Natural killer cell treated with Interleukin-12 subunit alpha and Interleukin-12 subunit beta and Interleukin-15 and Interleukin-18, amount 100 ng/mL, for 72 hours (primary cell): ENCODE measurements around the gene MOGAT1. TPM values are rescaled to one million over a fixed set of nuclear protein-coding genes. Genes with fewer than 3 reads are reported as not detected.

Experiments used
- ATAC-seq, 2 donors: fragments of 150-1000 bp; cut with Tn5 transposase in 1 of 2; sonication (Bioruptor Pico), chemical (Tn5 transposase) in 1 of 2; 2 replicates each; pipeline ENCODE4 v1.10.0; 2021
- DNase-seq: peaks from one replicate; pipeline ENCODE4 v3.0.0; 2022; ENCODE audit warnings: low spot score
- H3K27ac Mint-ChIP-seq, 2 donors: 1 replicate in 1 of 2; 2 replicates in 1 of 2; pipeline ENCODE4 v1.8.0; 2022; ENCODE audit warnings: mixed read lengths in 2 of 2, mild to moderate bottlenecking in 1 of 2, moderate library complexity in 1 of 2
- H3K27me3 Mint-ChIP-seq, 2 donors: 1 replicate in 1 of 2; 2 replicates in 1 of 2; pipeline ENCODE4 v1.8.0; 2022; ENCODE audit warnings: mixed read lengths in 2 of 2
- H3K36me3 Mint-ChIP-seq: one replicate; pipeline ENCODE4 v1.8.0; 2022; ENCODE audit warnings: mixed read lengths
- H3K4me1 Mint-ChIP-seq, 2 donors: 1 replicate in 1 of 2; 2 replicates in 1 of 2; pipeline ENCODE4 v1.8.0; 2022; ENCODE audit warnings: low read depth in 2 of 2, mixed read lengths in 2 of 2, mild to moderate bottlenecking in 1 of 2
- H3K4me3 Mint-ChIP-seq: one replicate; pipeline ENCODE4 v1.8.0; 2022; ENCODE audit warnings: mixed read lengths
- H3K9me3 Mint-ChIP-seq: 2 replicates; pipeline ENCODE4 v1.8.0; 2022; ENCODE audit warnings: mixed read lengths
- total RNA-seq, 2 donors: library from RNA; stranded (reverse); gene quantifications; one replicate each; pipeline ENCODE4 v1.2.3, GENCODE V29; 2022

MOGAT1 gene, protein sequence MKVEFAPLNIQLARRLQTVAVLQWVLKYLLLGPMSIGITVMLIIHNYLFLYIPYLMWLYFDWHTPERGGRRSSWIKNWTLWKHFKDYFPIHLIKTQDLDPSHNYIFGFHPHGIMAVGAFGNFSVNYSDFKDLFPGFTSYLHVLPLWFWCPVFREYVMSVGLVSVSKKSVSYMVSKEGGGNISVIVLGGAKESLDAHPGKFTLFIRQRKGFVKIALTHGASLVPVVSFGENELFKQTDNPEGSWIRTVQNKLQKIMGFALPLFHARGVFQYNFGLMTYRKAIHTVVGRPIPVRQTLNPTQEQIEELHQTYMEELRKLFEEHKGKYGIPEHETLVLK
- total RNA-seq: not detected

- Mint-ChIP-seq H3K27me3 (peaks cover 57 to 74% of the 10 kb centered on the region in 2 donors), H3K36me3 (no peaks in the 10 kb centered on the region), H3K4me1 (peaks cover 0 to 5% of the 10 kb centered on the region in 2 donors), H3K27ac (no peak within 1 kb of the TSS), H3K9me3 (no peaks in the 10 kb centered on the region), H3K4me3 (peak within 1 kb of the TSS; percentile 6)
- peak; percentile 52 to 62 for ATAC-seq
- DNase-seq: no peak
These were observed at the start of gene MOGAT1 for GRCh38 chr2:222671259-222672067. TSS of gene MOGAT1 (plus strand) at chr2:222671658. CDS start at chr2:222671786, 128 bp downstream.

DNA sequence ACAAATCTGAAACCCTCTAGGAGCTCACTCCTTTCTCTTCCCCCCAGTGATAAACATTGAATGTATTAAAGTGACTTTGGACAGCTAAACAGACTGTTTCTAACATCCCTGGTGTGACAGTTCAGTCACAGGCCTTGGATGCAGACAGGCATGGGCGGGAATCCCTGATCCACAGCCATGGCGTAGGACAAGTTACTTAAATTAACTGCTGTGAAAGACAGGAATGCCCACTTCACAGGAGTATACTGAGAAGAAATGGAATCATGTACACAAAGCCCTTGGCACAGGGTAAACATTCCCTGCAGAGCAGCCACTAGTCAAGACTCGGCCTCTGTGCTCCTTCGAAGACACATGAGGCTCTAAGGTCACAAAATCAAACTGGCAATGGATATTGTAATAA is 49.6 kb upstream of the MOGAT1 start:
- peaks cover 24% of the 10 kb centered on the region for H3K36me3 Mint-ChIP-seq
- DNase-seq: no peak
- H3K4me3 Mint-ChIP-seq: no peak overlapping the region
- no peaks in the 10 kb centered on the region for H3K4me1 Mint-ChIP-seq
- no peak overlapping the region for H3K27ac Mint-ChIP-seq
- no peak for ATAC-seq
- H3K27me3 Mint-ChIP-seq: no peaks in the 10 kb centered on the region
- H3K9me3 Mint-ChIP-seq: no peaks in the 10 kb centered on the region

- Mint-ChIP-seq H3K4me1 (no peaks in the 10 kb centered on the region), H3K4me3 (no peak overlapping the region), H3K36me3 (peaks cover 28% of the 10 kb centered on the region), H3K27ac (no peak overlapping the region), H3K9me3 (no peaks in the 10 kb centered on the region), H3K27me3 (no peaks in the 10 kb centered on the region)
- ATAC-seq: no peak
- no peak for DNase-seq
These were observed 48.5 kb upstream of the MOGAT1 start for GRCh38 chr2:222622910-222623309.

- H3K4me1 Mint-ChIP-seq: no peaks in the 10 kb centered on the region
- H3K4me3 Mint-ChIP-seq: no peak overlapping the region
- ATAC-seq (no peak), DNase-seq (no peak)
- no peaks in the 10 kb centered on the region for H3K27me3 Mint-ChIP-seq
- peaks cover 28% of the 10 kb centered on the region for H3K36me3 Mint-ChIP-seq
- H3K9me3 Mint-ChIP-seq: no peaks in the 10 kb centered on the region
- no peak overlapping the region for H3K27ac Mint-ChIP-seq
These were observed 47.6 kb upstream of the MOGAT1 start for GRCh38 chr2:222623756-222624309.

DNA sequence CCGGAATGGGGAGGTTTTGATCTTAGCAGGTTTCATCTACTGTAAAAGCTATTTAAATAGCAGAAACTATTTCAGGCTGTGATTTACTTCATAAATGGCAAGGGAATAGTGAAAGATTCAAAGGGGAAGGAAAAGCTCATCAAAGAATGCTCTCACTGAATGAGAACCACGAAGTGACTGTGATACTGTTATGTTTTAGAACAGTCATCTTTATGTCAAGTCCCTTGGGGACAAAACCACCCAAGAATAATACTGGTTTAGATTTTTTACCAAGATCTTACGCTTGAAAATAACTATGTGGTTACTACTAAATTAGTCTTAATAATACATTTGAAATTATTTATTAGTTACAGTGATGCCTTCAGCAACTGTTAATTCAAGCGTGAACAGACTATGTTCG is 43.7 kb upstream of the MOGAT1 start:
- ATAC-seq (no peak), DNase-seq (no peak)
- Mint-ChIP-seq H3K36me3 (peaks cover 35% of the 10 kb centered on the region), H3K4me3 (no peak overlapping the region), H3K27ac (no peak overlapping the region), H3K4me1 (no peaks in the 10 kb centered on the region), H3K27me3 (no peaks in the 10 kb centered on the region), H3K9me3 (no peaks in the 10 kb centered on the region)

DNA sequence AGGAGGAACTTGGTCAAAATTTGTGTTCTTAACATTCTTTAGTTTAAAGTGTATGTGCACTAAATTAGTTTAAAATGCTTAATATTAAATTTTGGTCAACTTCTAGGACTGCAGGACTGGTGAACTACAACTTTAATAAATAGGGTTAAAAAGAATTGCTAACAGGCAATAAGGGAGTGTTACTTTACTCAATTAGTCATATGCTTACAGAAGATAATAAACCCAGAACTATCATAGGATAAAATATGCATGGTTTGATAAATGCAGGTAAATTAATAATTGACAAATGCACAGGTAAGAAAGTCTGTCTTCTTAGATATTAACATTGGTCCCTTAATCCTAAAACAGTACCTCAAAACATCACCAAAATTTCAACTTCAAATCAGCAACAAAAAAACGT is 36.2 kb upstream of the MOGAT1 start:
- peaks cover 42% of the 10 kb centered on the region for H3K36me3 Mint-ChIP-seq
- no peaks in the 10 kb centered on the region for H3K27me3 Mint-ChIP-seq
- no peak overlapping the region for H3K27ac Mint-ChIP-seq
- ATAC-seq (no peak), DNase-seq (no peak)
- peaks cover 4 to 6% of the 10 kb centered on the region in 2 donors for H3K4me1 Mint-ChIP-seq
- H3K4me3 Mint-ChIP-seq: no peak overlapping the region
- H3K9me3 Mint-ChIP-seq: no peaks in the 10 kb centered on the region

DNA sequence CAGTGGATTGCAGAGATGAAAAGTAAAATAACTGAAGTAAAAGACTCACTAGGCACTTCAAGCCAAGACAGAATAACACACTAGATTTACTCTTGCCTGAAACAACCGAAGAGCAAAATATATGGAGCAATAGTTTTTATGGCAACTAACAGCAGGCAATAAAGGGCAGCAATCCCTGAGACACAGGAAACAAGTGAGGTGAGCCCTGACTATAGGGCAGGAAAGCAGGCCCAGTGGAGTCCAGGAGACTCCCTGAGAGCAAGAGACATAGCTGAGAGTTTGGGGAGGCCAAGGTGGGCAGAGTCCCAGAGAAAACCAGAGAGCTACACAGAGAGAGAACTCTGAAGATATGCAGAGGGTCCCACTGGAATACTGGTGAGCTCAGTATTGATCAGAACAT is 34.4 kb upstream of the MOGAT1 start:
- DNase-seq (no peak), ATAC-seq (no peak)
- H3K9me3 Mint-ChIP-seq: no peaks in the 10 kb centered on the region
- H3K4me3 Mint-ChIP-seq: no peak overlapping the region
- no peaks in the 10 kb centered on the region for H3K27me3 Mint-ChIP-seq
- H3K4me1 Mint-ChIP-seq: peaks cover 4 to 6% of the 10 kb centered on the region in 2 donors
- H3K27ac Mint-ChIP-seq: peak overlapping the region in 1 of 2 donors; percentile 14
- H3K36me3 Mint-ChIP-seq: peaks cover 43% of the 10 kb centered on the region

DNA sequence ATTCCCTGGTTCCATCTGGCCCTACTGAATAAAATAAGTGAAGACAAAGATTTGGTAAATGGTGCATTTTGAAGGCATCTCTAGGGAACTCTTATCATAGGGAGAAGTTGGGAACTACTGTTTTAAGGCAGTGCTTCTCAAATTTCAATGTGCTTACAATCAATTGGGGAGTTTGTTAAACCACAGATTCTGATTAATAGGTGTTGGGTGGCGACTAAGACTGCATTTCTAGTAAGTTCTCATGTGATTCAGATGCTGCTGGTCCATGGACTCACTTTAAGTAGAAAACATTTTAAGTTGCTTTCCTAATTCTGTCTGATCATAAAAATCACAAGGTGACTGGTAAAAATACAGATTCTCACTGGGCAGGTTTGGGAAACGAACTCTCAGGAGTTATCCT is 30.1 kb upstream of the MOGAT1 start:
- peaks cover 0 to 3% of the 10 kb centered on the region in 2 donors for H3K4me1 Mint-ChIP-seq
- peaks cover 52% of the 10 kb centered on the region for H3K36me3 Mint-ChIP-seq
- no peak for DNase-seq
- no peak overlapping the region for H3K4me3 Mint-ChIP-seq
- no peaks in the 10 kb centered on the region for H3K9me3 Mint-ChIP-seq
- no peak overlapping the region for H3K27ac Mint-ChIP-seq
- ATAC-seq: no peak
- H3K27me3 Mint-ChIP-seq: no peaks in the 10 kb centered on the region

GRCh38 chr2:222643134-222643533 is 28.3 kb upstream of the MOGAT1 start:
- no peak for ATAC-seq

DNA sequence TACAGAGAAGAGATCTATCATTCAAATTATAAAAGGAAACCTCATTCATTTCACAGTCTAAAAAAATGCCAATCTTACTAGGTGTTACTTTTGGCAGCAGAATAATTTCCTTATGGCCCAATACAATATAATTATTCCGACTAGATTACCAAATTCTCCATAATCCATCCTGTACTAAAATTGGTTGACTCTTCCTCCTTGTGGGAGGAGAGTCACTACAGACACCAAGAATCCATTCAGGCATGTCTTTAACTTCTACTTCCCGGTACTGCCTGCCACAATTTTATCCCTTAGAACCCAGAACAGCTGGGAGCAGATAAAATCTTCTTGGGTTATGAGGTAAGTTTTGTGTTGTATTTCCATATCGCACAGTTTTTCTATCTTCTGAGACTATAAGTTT is 25.4 kb upstream of the MOGAT1 start:
- peaks cover 41% of the 10 kb centered on the region for H3K36me3 Mint-ChIP-seq
- ATAC-seq (no peak), DNase-seq (no peak)
- no peaks in the 10 kb centered on the region for H3K27me3 Mint-ChIP-seq
- peaks cover 6 to 9% of the 10 kb centered on the region in 2 donors for H3K4me1 Mint-ChIP-seq
- H3K4me3 Mint-ChIP-seq: no peak overlapping the region
- no peak overlapping the region for H3K27ac Mint-ChIP-seq
- no peaks in the 10 kb centered on the region for H3K9me3 Mint-ChIP-seq

More at GRCh38 chr2:222643134-222643533, 28.3 kb upstream of the MOGAT1 start:
- Mint-ChIP-seq H3K36me3 (peaks cover 42% of the 10 kb centered on the region), H3K27me3 (no peaks in the 10 kb centered on the region), H3K27ac (no peak overlapping the region), H3K4me3 (no peak overlapping the region), H3K9me3 (no peaks in the 10 kb centered on the region), H3K4me1 (no peaks in the 10 kb centered on the region)
- no peak for DNase-seq

- no peaks in the 10 kb centered on the region for H3K27me3 Mint-ChIP-seq
- no peak overlapping the region for H3K4me3 Mint-ChIP-seq
- H3K4me1 Mint-ChIP-seq: peaks cover 26 to 27% of the 10 kb centered on the region in 2 donors
- peak overlapping the region in 1 of 2 donors; percentile 1 for H3K27ac Mint-ChIP-seq
- no peaks in the 10 kb centered on the region for H3K9me3 Mint-ChIP-seq
- no peak for DNase-seq
- no peak for ATAC-seq
- H3K36me3 Mint-ChIP-seq: peaks cover 28% of the 10 kb centered on the region
These were observed 21.7 kb upstream of the MOGAT1 start for GRCh38 chr2:222649801-222650200.

DNA sequence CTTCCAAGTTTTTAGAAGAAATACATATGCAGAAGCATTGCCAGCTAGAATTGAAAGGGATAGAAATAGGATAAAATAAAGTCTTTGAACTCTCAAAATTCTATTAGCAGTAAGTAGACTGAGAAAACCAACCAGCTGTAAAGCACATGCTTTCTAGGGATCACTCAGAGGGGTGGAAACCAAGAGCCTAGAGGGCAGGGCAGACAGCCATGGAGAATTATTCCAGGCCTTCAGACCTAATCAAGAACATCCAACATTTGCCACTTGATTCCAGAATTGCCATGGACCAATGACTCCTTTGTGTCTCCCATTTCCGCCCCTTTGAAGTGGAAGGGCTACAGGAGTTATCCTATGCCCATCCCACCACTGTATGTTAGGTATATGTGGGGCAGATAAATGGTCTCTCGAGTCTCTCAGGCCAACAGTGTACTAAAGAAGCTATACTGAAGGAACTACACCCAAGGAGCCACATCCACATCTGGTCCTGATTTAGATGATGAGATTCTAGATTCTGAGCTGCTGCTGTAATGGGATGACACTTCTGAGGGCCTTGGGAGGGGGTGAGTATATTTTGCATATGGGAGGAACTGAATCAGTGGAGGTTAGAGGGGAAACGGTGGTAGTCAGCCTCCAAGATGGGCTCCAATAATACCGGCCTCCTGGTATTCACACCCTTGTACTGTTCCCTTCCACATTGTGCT is 19.6 kb upstream of the MOGAT1 start:
- H3K27me3 Mint-ChIP-seq: no peaks in the 10 kb centered on the region
- ATAC-seq (no peak), DNase-seq (no peak)
- H3K27ac Mint-ChIP-seq: no peak overlapping the region
- H3K9me3 Mint-ChIP-seq: no peaks in the 10 kb centered on the region
- no peak overlapping the region for H3K4me3 Mint-ChIP-seq
- H3K4me1 Mint-ChIP-seq: peaks cover 41 to 43% of the 10 kb centered on the region in 2 donors
- peaks cover 12% of the 10 kb centered on the region for H3K36me3 Mint-ChIP-seq

DNA sequence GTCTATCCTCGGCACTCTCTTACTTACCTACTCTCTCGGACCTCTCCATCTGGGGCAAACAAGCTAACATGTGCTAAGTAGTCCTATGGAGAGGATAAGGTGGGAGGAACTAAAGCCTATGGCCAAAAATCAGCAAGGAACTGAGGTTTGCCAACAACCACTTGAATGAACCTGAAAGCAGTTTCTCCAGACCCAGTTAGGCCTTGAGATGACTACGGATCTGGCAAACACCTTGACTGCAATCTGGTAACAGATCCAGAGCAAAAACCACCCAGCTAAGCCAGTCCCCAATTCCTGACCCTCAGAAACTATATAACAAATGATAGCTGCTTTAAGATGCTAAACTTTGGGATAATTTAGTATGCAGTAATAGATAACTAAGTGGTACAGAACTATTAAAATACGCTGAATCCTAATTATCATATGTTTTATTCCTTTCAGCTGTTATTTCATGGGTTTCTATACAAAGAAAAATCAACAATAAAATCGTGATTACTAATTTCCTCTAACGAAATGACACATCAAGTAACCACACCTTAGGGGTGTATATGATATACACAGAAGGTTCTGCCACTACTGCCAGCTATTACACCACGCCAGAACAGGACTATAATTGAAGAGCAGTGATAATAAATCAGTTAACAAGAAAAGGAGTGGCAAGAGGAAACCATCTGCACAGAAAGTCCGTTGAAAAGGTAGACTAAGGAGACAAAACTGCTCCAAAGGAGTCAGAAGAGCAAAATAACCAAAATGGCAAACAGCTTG is 18.8 kb upstream of the MOGAT1 start:
- H3K36me3 Mint-ChIP-seq: peaks cover 11% of the 10 kb centered on the region
- no peaks in the 10 kb centered on the region for H3K9me3 Mint-ChIP-seq
- H3K4me1 Mint-ChIP-seq: peaks cover 44% of the 10 kb centered on the region in 2 donors
- no peaks in the 10 kb centered on the region for H3K27me3 Mint-ChIP-seq
- H3K4me3 Mint-ChIP-seq: peak overlapping the region; percentile 95
- ATAC-seq (peak in 1 of 2 donors; percentile 37), DNase-seq (no peak)
- H3K27ac Mint-ChIP-seq: peak overlapping the region; percentile 47 to 75
